ENCODE results near the gene CHCHD4. TPM values are rescaled to one million over a fixed set of nuclear protein-coding genes. Genes with fewer than 3 reads are reported as not detected.
A peak's percentile ranks its signal among the peaks of the same experiment; 100 is the strongest.

The CHCHD4 gene
- total and polyA plus RNA-seq, 10 donors = 8.4 to 17.1 (median 9.9) TPM

DNA sequence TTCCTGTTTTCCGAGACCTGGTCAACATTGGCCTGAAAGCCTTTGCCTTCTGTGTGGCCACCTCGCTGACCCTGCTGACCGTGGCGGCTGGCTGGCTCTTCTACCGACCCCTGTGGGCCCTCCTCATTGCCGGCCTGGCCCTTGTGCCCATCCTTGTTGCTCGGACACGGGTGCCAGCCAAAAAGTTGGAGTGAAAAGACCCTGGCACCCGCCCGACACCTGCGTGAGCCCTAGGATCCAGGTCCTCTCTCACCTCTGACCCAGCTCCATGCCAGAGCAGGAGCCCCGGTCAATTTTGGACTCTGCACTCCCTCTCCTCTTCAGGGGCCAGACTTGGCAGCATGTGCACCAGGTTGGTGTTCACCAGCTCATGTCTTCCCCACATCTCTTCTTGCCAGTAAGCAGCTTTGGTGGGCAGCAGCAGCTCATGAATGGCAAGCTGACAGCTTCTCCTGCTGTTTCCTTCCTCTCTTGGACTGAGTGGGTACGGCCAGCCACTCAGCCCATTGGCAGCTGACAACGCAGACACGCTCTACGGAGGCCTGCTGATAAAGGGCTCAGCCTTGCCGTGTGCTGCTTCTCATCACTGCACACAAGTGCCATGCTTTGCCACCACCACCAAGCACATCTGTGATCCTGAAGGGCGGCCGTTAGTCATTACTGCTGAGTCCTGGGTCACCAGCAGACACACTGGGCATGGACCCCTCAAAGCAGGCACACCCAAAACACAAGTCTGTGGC is 17.1 kb upstream of the CHCHD4 start:
- no peak for DNase-seq
- Histone ChIP-seq H3K4me3 (no peak overlapping the region), H3K27me3 (replicated peaks in 1 of 7) (no peaks in the 10 kb centered on the region), H3K27ac (peak overlapping the region in 6 of 8 donors; percentile 32 to 89 (median 88)), H3K9me3 (no peaks in the 10 kb centered on the region), H3K36me3 (peaks cover 0 to 81% (median 53%) of the 10 kb centered on the region in 6 donors), H3K4me1 (peaks cover 22 to 58% (median 45%) of the 10 kb centered on the region in 6 donors)
- intact Hi-C loops (cut with DNase I; ENCODE audit: low total_unique reads) = no loop called here
- 80 to 89% (median 85%) methylated on average over 15 to 19 of the region's 19 CpGs for WGBS, 5 donors
- no peak for TF ChIP-seq CTCF (IDR thresholded peaks at IDR 0.05 in 8 of 11, conservative IDR thresholded peaks at IDR 0.05 in 3 of 11)
- peak in 2 of 3 donors; percentile 37 to 47 for TF ChIP-seq POLR2AphosphoS5 (IDR thresholded peaks at IDR 0.05)
- TF ChIP-seq POLR2A (IDR thresholded peaks at IDR 0.05) = no peak

DNA sequence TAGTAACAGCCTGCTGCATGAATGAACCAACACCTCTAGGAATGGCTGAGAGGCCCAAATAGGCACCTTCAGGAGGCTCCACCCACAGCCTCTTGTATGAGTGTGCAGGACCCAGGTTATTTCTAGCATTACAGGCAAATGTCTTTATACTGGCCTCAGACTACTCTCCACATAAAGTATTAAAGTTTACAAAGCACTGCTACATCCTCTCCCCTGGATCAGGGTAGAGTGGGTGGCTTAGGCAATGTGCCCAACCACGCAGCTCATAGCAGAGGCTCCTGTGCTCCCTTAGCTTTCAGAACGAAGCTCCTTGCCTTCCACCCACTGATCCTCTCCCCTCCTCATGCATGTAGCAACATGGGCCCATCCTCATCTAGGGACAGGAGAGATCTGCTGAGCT is 16.5 kb upstream of the CHCHD4 start:
- Histone ChIP-seq H3K4me3 (no peak overlapping the region), H3K27me3 (replicated peaks in 1 of 7) (no peaks in the 10 kb centered on the region), H3K27ac (peak overlapping the region in 2 of 8 donors; percentile 89), H3K36me3 (peaks cover 0 to 81% (median 51%) of the 10 kb centered on the region in 6 donors), H3K4me1 (peaks cover 22 to 52% (median 42%) of the 10 kb centered on the region in 6 donors), H3K9me3 (no peaks in the 10 kb centered on the region)
- TF ChIP-seq POLR2AphosphoS5 (IDR thresholded peaks at IDR 0.05) = no peak
- TF ChIP-seq POLR2A (IDR thresholded peaks at IDR 0.05) = no peak
- 58 to 79% (median 74%) methylated on average over 2 of the region's 2 CpGs for WGBS, 5 donors
- intact Hi-C loops (cut with DNase I; ENCODE audit: low total_unique reads) = no loop called here
- DNase-seq = no peak

GRCh38 chr3:14140668-14141067 is 16.0 kb upstream of the CHCHD4 start:
- Histone ChIP-seq H3K4me3 (no peak overlapping the region), H3K27me3 (replicated peaks in 1 of 7) (no peaks in the 10 kb centered on the region), H3K4me1 (peaks cover 20 to 47% (median 38%) of the 10 kb centered on the region in 6 donors), H3K27ac (peak overlapping the region in 2 of 8 donors; percentile 89), H3K9me3 (no peaks in the 10 kb centered on the region), H3K36me3 (peaks cover 0 to 81% (median 51%) of the 10 kb centered on the region in 6 donors)
- intact Hi-C loops (cut with DNase I; ENCODE audit: low total_unique reads) = no loop called here
- no peak for DNase-seq
- no peak for TF ChIP-seq POLR2AphosphoS5 (IDR thresholded peaks at IDR 0.05)
- no peak for TF ChIP-seq CTCF (IDR thresholded peaks at IDR 0.05 in 8 of 11, conservative IDR thresholded peaks at IDR 0.05 in 3 of 11)
- TF ChIP-seq POLR2A (IDR thresholded peaks at IDR 0.05) = no peak
- 82 to 93% (median 89%) methylated on average over 2 of the region's 2 CpGs for WGBS, 5 donors

- 86 to 96% (median 93%) methylated on average over 2 to 5 of the region's 5 CpGs for WGBS, 5 donors
- intact Hi-C loops (cut with DNase I; ENCODE audit: low total_unique reads) = no loop called here
- peaks cover 0 to 84% (median 57%) of the 10 kb centered on the region in 6 donors for H3K36me3 ChIP-seq
- H3K4me3 ChIP-seq = no peak overlapping the region
- TF ChIP-seq POLR2AphosphoS5 (IDR thresholded peaks at IDR 0.05) (no peak), POLR2A (IDR thresholded peaks at IDR 0.05) (no peak), CTCF (IDR thresholded peaks at IDR 0.05 in 8 of 11, conservative IDR thresholded peaks at IDR 0.05 in 3 of 11) (no peak)
- H3K4me1 ChIP-seq = peaks cover 11 to 38% (median 29%) of the 10 kb centered on the region in 6 donors
- no peaks in the 10 kb centered on the region for H3K27me3 ChIP-seq (replicated peaks in 1 of 7)
- H3K9me3 ChIP-seq = no peaks in the 10 kb centered on the region
- DNase-seq = no peak
- H3K27ac ChIP-seq = no peak overlapping the region
These were observed 15.1 kb upstream of the CHCHD4 start for GRCh38 chr3:14139771-14140170.

All from spleen (tissue), 11 donors.